ENCODE results near the gene AGPAT2.

AGPAT2 gene

GRCh38 chr9:136668983-136669790, 18.1 kb downstream of the AGPAT2 start:
- DNase-seq: no peak
- intact Hi-C loops (cut with DNase I): no loop called here

GRCh38 chr9:136667940-136668760, 19.1 kb downstream of the AGPAT2 start:
- intact Hi-C loops (cut with DNase I): no loop called here
- no peak for DNase-seq

- DNase-seq: no peak
Measured at GRCh38 chr9:136667214-136667939, 19.9 kb downstream of the AGPAT2 start.

GRCh38 chr9:136666372-136667213, 20.7 kb downstream of the AGPAT2 start:
- DNase-seq: no peak
- intact Hi-C loops (cut with DNase I): no loop called here

More at GRCh38 chr9:136667214-136667939, 19.9 kb downstream of the AGPAT2 start:
- intact Hi-C loops (cut with DNase I): no loop called here

GRCh38 chr9:136665704-136666371, 21.4 kb downstream of the AGPAT2 start:
- DNase-seq: peak in 24 of 42 donors; percentile 18 to 69 (median 46)
- intact Hi-C loops (cut with DNase I): no loop called here

GRCh38 chr9:136665111-136665703, 22.1 kb downstream of the AGPAT2 start:
- intact Hi-C loops (cut with DNase I): no loop called here
- peak in 1 of 42 donors; percentile 26 for DNase-seq

- intact Hi-C loops (cut with DNase I): no loop called here
- no peak for DNase-seq
Measured at GRCh38 chr9:136664000-136664915, 23.0 kb downstream of the AGPAT2 start.

GRCh38 chr9:136662656-136663581, 24.3 kb downstream of the AGPAT2 start, which contains the start of gene EGFL7:
TSS of gene EGFL7 (plus strand) at chr9:136662916. CDS start at chr9:136668283, 5,367 bp downstream.
- intact Hi-C loops (cut with DNase I): no loop called here
- DNase-seq: no peak

- DNase-seq: no peak
- intact Hi-C loops (cut with DNase I): no loop called here
Measured at GRCh38 chr9:136662326-136662655, 25.0 kb downstream of the AGPAT2 start.

GRCh38 chr9:136661641-136662325, 25.5 kb downstream of the AGPAT2 start:
- intact Hi-C loops (cut with DNase I): no loop called here
- DNase-seq: no peak

- intact Hi-C loops (cut with DNase I): no loop called here
- DNase-seq: no peak
Measured at GRCh38 chr9:136660971-136661550, 26.2 kb downstream of the AGPAT2 start.

- intact Hi-C loops (cut with DNase I): no loop called here
- DNase-seq: no peak
Measured at GRCh38 chr9:136659861-136660784, 27.1 kb downstream of the AGPAT2 start.

- DNase-seq: no peak
- intact Hi-C loops (cut with DNase I): no loop called here
Measured at GRCh38 chr9:136658849-136659535, 28.3 kb downstream of the AGPAT2 start.
